ENCODE data around the gene SMIM32. TPM values are rescaled to one million over a fixed set of nuclear protein-coding genes. Genes with fewer than 3 reads are reported as not detected.

The SMIM32 gene
- total and polyA plus RNA-seq, 12 donors, result not detected

DNA sequence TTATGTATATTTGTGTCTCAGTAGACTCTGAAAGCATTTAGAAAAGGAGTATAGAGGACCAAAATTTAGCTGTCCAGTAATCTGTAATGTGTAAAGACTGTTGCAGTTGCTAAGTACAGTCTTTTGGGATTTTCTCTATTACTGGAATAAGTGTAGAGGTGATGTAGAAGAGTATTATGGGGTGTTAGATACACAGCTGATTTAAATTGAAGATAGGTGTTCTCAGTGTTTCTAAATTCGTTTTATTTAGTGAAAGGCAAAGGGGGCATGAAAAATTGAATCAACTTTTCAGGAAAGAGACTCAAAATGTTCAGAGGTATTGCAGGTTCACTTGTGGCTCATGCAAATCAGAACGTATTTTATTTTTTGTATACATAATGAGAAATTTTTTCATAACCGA lies 46.8 kb downstream of the SMIM32 start:
- intact Hi-C loops (cut with DNase I), result no loop called here
- TF ChIP-seq, protein P1, sequence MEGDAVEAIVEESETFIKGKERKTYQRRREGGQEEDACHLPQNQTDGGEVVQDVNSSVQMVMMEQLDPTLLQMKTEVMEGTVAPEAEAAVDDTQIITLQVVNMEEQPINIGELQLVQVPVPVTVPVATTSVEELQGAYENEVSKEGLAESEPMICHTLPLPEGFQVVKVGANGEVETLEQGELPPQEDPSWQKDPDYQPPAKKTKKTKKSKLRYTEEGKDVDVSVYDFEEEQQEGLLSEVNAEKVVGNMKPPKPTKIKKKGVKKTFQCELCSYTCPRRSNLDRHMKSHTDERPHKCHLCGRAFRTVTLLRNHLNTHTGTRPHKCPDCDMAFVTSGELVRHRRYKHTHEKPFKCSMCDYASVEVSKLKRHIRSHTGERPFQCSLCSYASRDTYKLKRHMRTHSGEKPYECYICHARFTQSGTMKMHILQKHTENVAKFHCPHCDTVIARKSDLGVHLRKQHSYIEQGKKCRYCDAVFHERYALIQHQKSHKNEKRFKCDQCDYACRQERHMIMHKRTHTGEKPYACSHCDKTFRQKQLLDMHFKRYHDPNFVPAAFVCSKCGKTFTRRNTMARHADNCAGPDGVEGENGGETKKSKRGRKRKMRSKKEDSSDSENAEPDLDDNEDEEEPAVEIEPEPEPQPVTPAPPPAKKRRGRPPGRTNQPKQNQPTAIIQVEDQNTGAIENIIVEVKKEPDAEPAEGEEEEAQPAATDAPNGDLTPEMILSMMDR (IDR thresholded peaks at IDR 0.05), result no peak
- Histone ChIP-seq H3K4me1 (peaks cover 11 to 99% (median 77%) of the 10 kb centered on the region in 9 donors), H3K27ac (no peak overlapping the region), H3K27me3 (no peaks in the 10 kb centered on the region), H3K4me3 (no peak overlapping the region), H3K9me3 (no peaks in the 10 kb centered on the region), H3K36me3 (no peaks in the 10 kb centered on the region)
- DNase-seq (no peak), ATAC-seq (no peak)
- WGBS, 2 donors, result 80 to 85% methylated on average over 3 of the region's 3 CpGs

GRCh38 chr5:136145030-136145429 lies 47.9 kb downstream of the SMIM32 start:
- peaks cover 11 to 100% (median 79%) of the 10 kb centered on the region in 9 donors for H3K4me1 ChIP-seq
- 37% methylated on average over 2 of the region's 2 CpGs for WGBS, 2 donors
- H3K27ac ChIP-seq, result no peak overlapping the region
- intact Hi-C loops (cut with DNase I), result no loop called here
- TF ChIP-seq, protein P1 (IDR thresholded peaks at IDR 0.05), result no peak
- no peaks in the 10 kb centered on the region for H3K36me3 ChIP-seq
- no peak overlapping the region for H3K4me3 ChIP-seq
- H3K9me3 ChIP-seq, result no peaks in the 10 kb centered on the region
- no peaks in the 10 kb centered on the region for H3K27me3 ChIP-seq
- no peak for ATAC-seq
- no peak for DNase-seq

DNA sequence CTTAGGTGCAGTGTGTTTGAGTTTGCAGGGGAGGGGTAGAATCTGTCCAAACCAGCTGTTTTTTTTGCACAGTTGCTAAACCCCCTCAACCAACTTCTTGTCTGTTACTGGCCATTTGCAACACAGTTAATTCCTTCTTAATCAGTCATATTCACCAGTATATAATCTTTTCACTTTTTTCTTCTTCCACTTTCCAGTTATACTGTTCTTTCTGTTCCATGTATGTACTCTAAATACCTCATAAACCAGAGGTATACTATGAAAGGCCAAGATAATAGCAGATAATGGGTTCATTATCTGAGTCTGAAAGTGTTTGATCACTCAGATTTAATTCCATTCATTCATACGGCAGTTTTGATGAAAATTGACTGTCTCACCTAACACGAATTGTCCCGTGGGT lies 49.2 kb downstream of the SMIM32 start:
- ATAC-seq, result no peak
- 74 to 75% methylated on average over 3 of the region's 3 CpGs for WGBS, 2 donors
- no peak for DNase-seq
- Histone ChIP-seq H3K9me3 (no peaks in the 10 kb centered on the region), H3K27me3 (no peaks in the 10 kb centered on the region), H3K36me3 (no peaks in the 10 kb centered on the region), H3K4me1 (peaks cover 11 to 97% (median 74%) of the 10 kb centered on the region in 9 donors), H3K27ac (no peak overlapping the region), H3K4me3 (no peak overlapping the region)
- TF ChIP-seq, protein P1 (IDR thresholded peaks at IDR 0.05), result no peak
- intact Hi-C loops (cut with DNase I), result no loop called here

DNA sequence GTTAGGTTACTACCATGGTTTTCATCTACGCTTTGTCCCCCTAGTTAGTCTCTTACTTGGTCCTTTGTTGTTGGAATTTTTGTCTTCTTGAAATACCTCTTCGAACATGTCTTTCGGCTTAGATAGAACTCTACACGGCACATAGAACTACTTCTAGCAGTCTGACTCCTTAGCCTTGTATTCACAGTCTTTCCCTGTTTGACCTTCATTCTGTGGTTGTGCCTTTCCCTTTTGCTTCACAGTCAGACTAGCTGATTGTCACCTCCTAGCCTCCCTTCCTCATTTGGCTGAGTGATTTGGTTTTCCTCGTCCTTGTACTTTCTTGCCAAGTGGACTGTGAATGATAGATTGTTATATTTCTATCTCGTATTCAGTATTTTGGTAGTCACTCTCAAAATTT lies 49.6 kb downstream of the SMIM32 start:
- H3K36me3 ChIP-seq, result no peaks in the 10 kb centered on the region
- peaks cover 11 to 98% (median 74%) of the 10 kb centered on the region in 9 donors for H3K4me1 ChIP-seq
- intact Hi-C loops (cut with DNase I), result no loop called here
- no peaks in the 10 kb centered on the region for H3K27me3 ChIP-seq
- no peaks in the 10 kb centered on the region for H3K9me3 ChIP-seq
- no peak overlapping the region for H3K27ac ChIP-seq
- ATAC-seq (no peak), DNase-seq (no peak)
- TF ChIP-seq, protein P1 (IDR thresholded peaks at IDR 0.05), result no peak
- 60 to 67% methylated on average over 6 of the region's 6 CpGs for WGBS, 2 donors
- H3K4me3 ChIP-seq, result no peak overlapping the region
